Muscle of leg (tissue), 11 donors: Measurements from ENCODE around the gene CNTRL. TPM values are rescaled to one million over a fixed set of nuclear protein-coding genes. Genes with fewer than 3 reads are reported as not detected.

Experiments
- DNase-seq: peaks from one replicate; pipeline ENCODE4 v3.0.0; 2013
- H3K27ac ChIP-seq: one replicate; pipeline ENCODE4 v1.5.1; 2013; ENCODE audit warnings: mild to moderate bottlenecking, low read length, control low read depth
- H3K27me3 ChIP-seq: one replicate; pipeline ENCODE4 v1.6.1; 2013; ENCODE audit warnings: low read length; ENCODE audit not compliant: control insufficient read depth, insufficient read depth
- H3K36me3 ChIP-seq: one replicate; pipeline ENCODE4 v1.6.1; 2013; ENCODE audit warnings: low read length; ENCODE audit not compliant: control insufficient read depth, insufficient read depth
- H3K4me1 ChIP-seq: one replicate; pipeline ENCODE4 v1.6.1; 2013; ENCODE audit warnings: low read length; ENCODE audit not compliant: control insufficient read depth, insufficient read depth
- H3K4me3 ChIP-seq: one replicate; pipeline ENCODE4 v1.5.1; 2013; ENCODE audit warnings: low read length, control low read depth
- H3K9me3 ChIP-seq: replicated peaks from 2 replicates; pipeline ENCODE4 v1.6.1; 2013; ENCODE audit warnings: low read depth, low read length; ENCODE audit not compliant: control insufficient read depth
- WGBS: methylation state at CpG from one replicate; pipeline ENCODE4 v1.1.5; 2013; ENCODE audit warnings: missing lambda C conversion rate; ENCODE audit not compliant: insufficient coverage; 5-methylcytosine and 5-hydroxymethylcytosine counted together
- polyA plus RNA-seq, 8 donors: library from polyadenylated mRNA; unstranded; fragments of 120-200 nt; gene quantifications; one replicate each; pipeline versions ENCODE4 v1.2.1 to v1.2.3, GENCODE V29; 2013; ENCODE audit warnings: inconsistent platforms in 1 of 8, low replicate concordance in 1 of 8; ENCODE audit not compliant: insufficient read length in 8 of 8, insufficient read depth in 1 of 8
- total RNA-seq: library from RNA; stranded (reverse); fragments of 120-200 nt; gene quantifications from one replicate; pipeline ENCODE4 v1.2.4, GENCODE V29; 2013

The CNTRL gene
- total and polyA plus RNA-seq, 9 donors: 14.7 to 24.6 (median 17.0) TPM

DNA sequence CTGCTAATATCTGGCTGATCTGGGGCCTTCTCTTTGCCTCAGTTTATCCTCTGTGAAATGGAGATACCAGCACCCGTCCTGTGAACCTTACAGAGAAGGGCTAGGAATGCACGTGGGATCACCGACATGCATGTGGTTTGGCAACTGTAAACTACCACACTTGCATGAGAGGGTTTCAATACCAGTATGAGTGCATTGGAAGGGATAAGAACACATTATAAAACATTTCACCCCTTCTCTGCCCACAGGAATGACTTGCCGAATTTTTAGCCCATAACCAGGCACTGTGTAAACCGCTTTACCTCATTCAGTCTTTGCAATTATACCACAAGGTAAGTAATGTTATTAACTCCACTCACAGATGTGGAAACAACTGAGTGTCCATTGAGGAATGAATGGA lies 135.8 kb downstream of the CNTRL start:
- H3K27me3 ChIP-seq: no peaks in the 10 kb centered on the region
- peaks cover 2% of the 10 kb centered on the region for H3K9me3 ChIP-seq
- no peaks in the 10 kb centered on the region for H3K36me3 ChIP-seq
- DNase-seq: no peak
- no peak overlapping the region for H3K4me3 ChIP-seq
- WGBS: no CpG with 5 or more reads among the region's 5 CpGs
- no peak overlapping the region for H3K27ac ChIP-seq
- peaks cover 6% of the 10 kb centered on the region for H3K4me1 ChIP-seq

DNA sequence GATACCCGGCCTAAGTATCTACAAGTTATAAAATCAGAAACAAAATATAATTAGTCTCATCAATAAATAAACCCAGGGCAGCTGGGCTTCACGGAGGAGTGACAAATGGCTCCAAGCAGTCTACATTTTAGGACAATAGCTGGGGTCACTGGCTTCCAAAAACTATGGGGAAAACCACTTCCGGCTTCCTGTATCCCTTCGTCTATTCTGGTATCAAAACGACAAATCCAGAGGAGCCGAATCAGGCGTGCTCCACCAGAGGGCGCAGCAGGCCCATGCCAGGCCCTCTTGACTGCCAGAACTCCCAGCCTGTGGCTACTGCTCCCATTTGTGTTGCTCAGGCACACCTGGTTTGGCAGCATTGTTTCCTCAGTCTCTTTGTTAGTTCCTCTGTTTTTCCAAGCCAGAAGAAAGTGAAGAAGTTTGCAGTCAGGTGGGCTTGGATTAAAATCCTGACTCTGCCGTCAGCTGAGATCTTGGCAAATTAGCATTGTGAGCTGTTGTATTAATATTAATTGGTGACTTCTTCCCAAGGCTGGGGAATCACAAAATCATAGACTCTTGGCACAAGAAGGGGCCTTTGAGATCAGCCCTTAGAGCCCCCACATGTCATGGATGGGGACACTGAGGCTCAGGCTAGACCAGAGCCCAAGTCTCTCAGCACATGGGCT lies 138.5 kb downstream of the CNTRL start:
- Histone ChIP-seq H3K27ac (peak overlapping the region; percentile 25), H3K27me3 (no peaks in the 10 kb centered on the region), H3K36me3 (no peaks in the 10 kb centered on the region), H3K4me1 (peaks cover 6% of the 10 kb centered on the region), H3K9me3 (no peaks in the 10 kb centered on the region), H3K4me3 (no peak overlapping the region)
- DNase-seq: peak; percentile 94
- WGBS: 2% methylated on average over 6 of the region's 9 CpGs

DNA sequence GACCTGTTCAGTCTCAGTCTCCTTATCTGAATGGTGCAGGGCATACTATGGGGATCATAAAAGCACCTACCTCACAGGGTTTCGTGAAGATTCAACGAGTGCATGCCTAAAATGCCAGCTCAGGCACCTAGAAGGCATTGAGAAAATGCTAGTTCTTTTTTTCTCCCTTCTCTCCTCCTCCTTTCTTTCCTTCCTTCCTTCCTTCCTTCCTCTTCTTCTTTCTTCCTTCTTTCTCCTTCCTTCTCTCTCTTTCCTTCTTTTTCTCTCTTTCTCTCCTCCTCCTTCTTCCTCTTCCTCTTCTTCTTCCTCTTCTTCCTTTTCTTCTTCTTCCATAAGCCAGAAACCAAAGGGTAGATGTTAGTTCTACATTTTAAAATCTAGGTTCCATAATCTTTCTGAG lies 139.2 kb downstream of the CNTRL start:
- Histone ChIP-seq H3K27me3 (no peaks in the 10 kb centered on the region), H3K9me3 (no peaks in the 10 kb centered on the region), H3K4me3 (no peak overlapping the region), H3K4me1 (peaks cover 6% of the 10 kb centered on the region), H3K27ac (no peak overlapping the region), H3K36me3 (no peaks in the 10 kb centered on the region)
- 75% methylated on average over 2 of the region's 2 CpGs for WGBS
- no peak for DNase-seq

DNA sequence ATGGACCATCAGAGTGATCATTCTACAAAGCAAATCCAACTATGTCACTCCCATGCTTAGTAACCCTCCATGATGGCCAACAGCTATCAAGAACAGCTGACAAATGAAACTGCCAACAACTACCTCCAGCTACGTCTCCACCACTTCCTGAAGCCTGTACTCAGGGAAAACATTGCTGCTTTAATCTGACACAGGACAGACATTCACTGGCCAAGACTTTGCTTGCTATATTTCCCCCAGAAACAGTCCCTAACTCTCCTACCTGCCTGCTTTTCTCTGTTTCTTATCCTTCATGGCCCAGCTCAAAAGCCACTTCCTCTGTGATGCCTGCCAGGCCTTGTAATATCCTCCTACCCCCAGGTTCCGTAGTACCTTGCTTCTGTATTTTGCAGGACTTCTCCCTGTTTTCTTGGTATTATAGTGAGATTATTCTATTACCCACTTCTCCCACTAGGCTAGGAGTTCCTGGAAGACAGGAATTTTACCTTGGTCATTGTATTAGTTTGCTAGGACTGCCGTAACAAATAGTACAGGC lies 141.6 kb downstream of the CNTRL start:
- Histone ChIP-seq H3K27me3 (no peaks in the 10 kb centered on the region), H3K36me3 (no peaks in the 10 kb centered on the region), H3K9me3 (no peaks in the 10 kb centered on the region), H3K4me1 (peaks cover 8% of the 10 kb centered on the region), H3K4me3 (no peak overlapping the region), H3K27ac (no peak overlapping the region)
- WGBS: 31% methylated on average over 1 of the region's 3 CpGs
- no peak for DNase-seq

DNA sequence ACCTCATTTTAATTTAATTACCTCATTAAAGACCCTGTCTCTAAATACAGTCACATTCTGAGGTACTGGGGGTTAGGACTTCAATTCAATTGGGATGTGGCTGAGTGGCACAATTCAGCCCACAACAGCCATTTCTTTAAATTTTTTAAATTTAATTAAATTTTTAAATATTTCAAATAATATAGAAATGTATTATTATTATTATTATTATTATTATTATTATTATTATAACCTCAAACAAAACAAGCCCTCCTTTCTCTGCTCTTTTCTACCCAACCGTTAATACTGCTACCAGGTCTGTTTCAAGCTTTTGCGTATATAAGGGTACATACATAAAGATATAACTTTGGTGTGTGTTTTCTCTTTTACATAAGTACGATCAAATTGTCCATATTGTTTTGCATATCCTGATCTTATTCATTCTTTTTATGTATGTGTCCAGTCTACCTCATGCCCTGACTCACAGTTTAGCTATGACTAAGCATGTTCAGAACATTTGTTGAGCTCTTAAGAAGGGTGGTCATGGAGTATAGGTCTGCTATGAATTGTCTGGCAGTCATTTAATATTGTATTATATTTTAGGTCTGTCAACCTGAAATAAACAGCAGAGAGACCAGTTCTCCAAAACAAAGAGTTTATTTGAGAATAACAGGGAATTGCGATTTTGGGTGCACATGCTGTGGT lies 143.0 kb downstream of the CNTRL start:
- Histone ChIP-seq H3K4me3 (no peak overlapping the region), H3K27ac (no peak overlapping the region), H3K36me3 (no peaks in the 10 kb centered on the region), H3K4me1 (peaks cover 8% of the 10 kb centered on the region), H3K27me3 (no peaks in the 10 kb centered on the region), H3K9me3 (no peaks in the 10 kb centered on the region)
- 100% methylated on average over 1 of the region's 4 CpGs for WGBS
- no peak for DNase-seq

DNA sequence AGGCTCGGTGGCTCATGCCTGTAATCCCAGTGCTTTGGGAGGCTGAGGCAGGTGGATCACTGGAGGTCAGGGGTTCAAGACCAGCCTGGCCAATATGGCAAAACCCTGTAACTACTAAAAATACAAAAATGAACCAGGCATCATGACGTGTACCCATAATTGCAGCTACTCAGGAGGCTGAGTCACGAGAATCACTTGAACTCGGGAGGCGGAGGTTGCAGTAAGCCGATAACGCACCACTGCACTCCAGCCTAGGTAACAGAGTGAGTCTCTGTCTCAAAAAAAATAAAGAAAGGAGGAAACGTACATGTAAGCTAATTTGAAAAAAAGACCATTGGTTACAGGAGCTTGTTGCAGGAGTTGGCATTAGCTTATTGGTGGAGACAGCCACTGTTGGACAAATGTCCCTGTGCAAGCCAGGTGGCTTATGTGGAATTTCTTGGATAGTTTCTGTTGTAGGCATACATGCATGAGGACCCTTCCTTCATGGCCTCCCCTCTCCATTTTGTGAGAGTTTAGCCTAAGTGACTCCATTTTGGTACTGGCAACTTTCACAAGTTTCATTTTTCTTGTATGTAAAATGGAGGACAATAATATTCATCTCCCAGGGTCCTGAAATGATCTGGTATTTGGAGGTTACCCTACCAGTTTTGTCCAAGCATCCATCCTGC lies 143.7 kb downstream of the CNTRL start:
- Histone ChIP-seq H3K36me3 (no peaks in the 10 kb centered on the region), H3K9me3 (no peaks in the 10 kb centered on the region), H3K4me3 (no peak overlapping the region), H3K4me1 (peaks cover 3% of the 10 kb centered on the region), H3K27me3 (no peaks in the 10 kb centered on the region), H3K27ac (no peak overlapping the region)
- no peak for DNase-seq
- 89% methylated on average over 7 of the region's 8 CpGs for WGBS

DNA sequence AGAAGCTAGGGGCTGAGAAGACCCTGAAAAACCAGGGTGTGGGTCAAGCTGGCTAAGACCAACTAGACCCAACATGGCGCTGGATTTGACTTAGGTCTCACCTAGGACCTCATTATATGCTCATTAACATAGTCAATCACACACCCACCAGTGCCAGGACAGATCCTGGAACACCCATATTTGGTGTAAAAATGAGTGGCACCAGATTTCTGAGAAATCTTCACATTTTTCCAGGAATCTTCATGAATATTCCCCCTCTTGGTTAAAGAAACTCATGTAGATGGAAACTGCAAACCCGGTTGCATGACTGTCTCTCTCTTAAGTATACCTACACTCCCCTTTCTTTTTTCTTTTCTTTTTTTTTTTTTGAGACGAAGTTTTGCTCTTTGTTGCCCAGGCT lies 144.8 kb downstream of the CNTRL start:
- Histone ChIP-seq H3K9me3 (no peaks in the 10 kb centered on the region), H3K27ac (no peak overlapping the region), H3K27me3 (no peaks in the 10 kb centered on the region), H3K36me3 (no peaks in the 10 kb centered on the region), H3K4me3 (no peak overlapping the region), H3K4me1 (peaks cover 2% of the 10 kb centered on the region)
- 88% methylated on average over 1 of the region's 3 CpGs for WGBS
- no peak for DNase-seq

DNA sequence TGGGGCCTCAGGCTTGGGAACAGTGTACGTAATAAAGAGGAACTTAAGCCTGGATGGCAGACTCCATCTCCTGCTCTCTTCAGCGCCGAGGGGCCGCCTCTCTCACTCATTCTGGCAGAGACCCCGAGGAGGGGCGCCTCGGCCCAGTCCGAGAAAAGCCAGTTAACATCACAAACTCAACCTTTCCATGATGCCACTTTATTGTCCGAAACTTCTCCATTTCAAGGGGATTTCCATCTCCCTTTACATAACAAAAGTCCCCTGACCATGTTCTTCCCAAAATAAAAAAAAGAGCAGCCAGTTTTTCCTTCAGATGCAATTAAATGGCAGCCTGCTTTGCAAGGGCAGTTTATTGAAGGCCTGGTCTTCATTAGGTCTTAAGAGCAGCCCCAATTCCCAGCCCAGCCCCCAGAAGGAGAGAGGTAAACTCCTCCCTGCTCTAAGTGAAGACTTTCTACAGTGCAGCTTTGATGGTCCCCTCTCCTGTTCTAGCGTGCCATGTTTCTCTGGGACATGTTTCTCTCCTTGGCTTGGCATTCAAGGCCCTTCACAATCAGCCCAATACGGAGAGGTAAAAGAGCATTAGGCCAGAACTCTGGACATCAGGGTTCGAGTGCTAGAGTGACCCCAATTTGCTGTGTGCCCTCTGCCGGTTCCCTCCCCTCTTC lies 146.4 kb downstream of the CNTRL start:
- Histone ChIP-seq H3K27ac (no peak overlapping the region), H3K4me1 (peaks cover 2% of the 10 kb centered on the region), H3K4me3 (no peak overlapping the region), H3K36me3 (no peaks in the 10 kb centered on the region), H3K27me3 (no peaks in the 10 kb centered on the region), H3K9me3 (no peaks in the 10 kb centered on the region)
- 21% methylated on average over 7 of the region's 13 CpGs for WGBS
- DNase-seq: peak; percentile 54

DNA sequence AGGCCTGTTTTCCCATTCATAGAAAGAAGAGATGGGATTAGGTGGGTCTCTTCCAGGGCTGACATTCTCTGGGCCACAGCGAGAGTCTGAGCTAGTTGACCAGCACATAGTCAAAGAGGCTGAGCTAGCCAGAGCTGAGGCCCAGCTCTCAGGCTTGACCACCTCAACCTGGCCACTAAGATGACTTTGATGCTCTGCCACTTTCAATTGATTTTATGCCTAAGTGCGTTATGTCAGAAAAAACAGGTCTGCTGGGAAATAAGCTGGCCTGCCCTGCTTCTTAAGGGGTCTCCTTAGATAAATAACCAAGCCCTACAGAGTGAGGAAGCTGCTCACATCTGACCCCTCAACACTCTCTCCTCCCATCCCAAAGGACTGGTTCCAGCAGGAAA lies 146.9 kb downstream of the CNTRL start:
- Histone ChIP-seq H3K36me3 (no peaks in the 10 kb centered on the region), H3K27me3 (no peaks in the 10 kb centered on the region), H3K4me3 (no peak overlapping the region), H3K4me1 (peaks cover 2% of the 10 kb centered on the region), H3K27ac (no peak overlapping the region), H3K9me3 (no peaks in the 10 kb centered on the region)
- 100% methylated on average over 2 of the region's 2 CpGs for WGBS
- no peak for DNase-seq
